ENCODE results near the gene ABCC9.

GRCh38 chr12:21814327-21814726 is 126.9 kb downstream of the ABCC9 start:
- no peak for TF ChIP-seq EZH2phosphoT487 (IDR thresholded peaks at IDR 0.05; ENCODE audit: insufficient read depth, low read depth)
- TF ChIP-seq EZH2 (IDR thresholded peaks at IDR 0.05; ENCODE audit: insufficient read depth, poor library complexity, severe bottlenecking), result no peak

Measured in GM23248 (cell line).